ENCODE measurements around the gene TSPO. TPM values are rescaled to one million over a fixed set of nuclear protein-coding genes. Genes with fewer than 3 reads are reported as not detected.

The TSPO gene
- total and polyA plus RNA-seq, 9 of the 15 experiments (the other 6 are each of a cell fraction or from before 2014, with no cell fraction given) = 4.9 to 126 (median 25.3) TPM

- no peak for TF ChIP-seq RERE (CRISPR knock-in tag; IDR thresholded peaks at IDR 0.05; ENCODE audit: borderline replicate concordance)
- TF ChIP-seq THRA (IDR thresholded peaks at IDR 0.05) = no peak
- peak; percentile 80 for TF ChIP-seq MTA3 (IDR thresholded peaks at IDR 0.05; ENCODE audit: borderline replicate concordance)
- no peak for TF ChIP-seq PPARD (CRISPR knock-in tag; IDR thresholded peaks at IDR 0.05)
- no peak for TF ChIP-seq CEBPZ (IDR thresholded peaks at IDR 0.05; ENCODE audit: borderline replicate concordance, low read depth, low read length)
- TF ChIP-seq ATF3 (IDR thresholded peaks at IDR 0.05) = peak; percentile 50; the same call in 1 of the 2 replicates
- no peak for TF ChIP-seq ATF3 (CRISPR knock-in tag; conservative IDR thresholded peaks at IDR 0.05)
- TF ChIP-seq ZNF165 (CRISPR knock-in tag; IDR thresholded peaks at IDR 0.05; ENCODE audit: borderline replicate concordance) = no peak
- TF ChIP-seq ZSCAN29 (IDR thresholded peaks at IDR 0.05) = no peak
- no peak for TF ChIP-seq TAF1 (IDR thresholded peaks at IDR 0.05; ENCODE audit: control insufficient read depth, extremely low read depth, insufficient read depth, low read length, severe bottlenecking)
- TF ChIP-seq ZNF551 (CRISPR knock-in tag; IDR thresholded peaks at IDR 0.05) = no peak
Measured at GRCh38 chr22:43183496-43184277, 32.3 kb downstream of the TSPO start (continued).
